ENCODE measurements around the gene SLC23A2.
"Not testable (repeated sequence)": the region's sequence is repeated elsewhere in the genome, so short reads cannot be mapped to it uniquely, and the experiment has no call there.

SLC23A2 gene

GRCh38 chr20:5008759-5009158 is 7.4 kb upstream of the SLC23A2 start:
- no peak overlapping the region for H3K27ac ChIP-seq (ENCODE audit: low read depth, low read length)
- H3K27me3 ChIP-seq (ENCODE audit: insufficient read depth, low read length) = no peaks in the 10 kb centered on the region
- no peaks in the 10 kb centered on the region for H3K36me3 ChIP-seq (ENCODE audit: insufficient read depth, low read length)
- H3K79me2 ChIP-seq (ENCODE audit: control insufficient read depth, insufficient read depth, low read length, unreplicated experiment) = no peaks in the 10 kb centered on the region
- H3K4me1 ChIP-seq (ENCODE audit: control insufficient read depth, insufficient read depth, low read length, unreplicated experiment) = no peaks in the 10 kb centered on the region
- no peak overlapping the region for H2AFZ ChIP-seq (ENCODE audit: low read length, unreplicated experiment)
- no peak overlapping the region for H3K4me3 ChIP-seq (ENCODE audit: low read depth, low read length)

GRCh38 chr20:5005326-5005725 is 4.0 kb upstream of the SLC23A2 start:
- Histone ChIP-seq H3K27ac (ENCODE audit: low read depth, low read length) (no peak overlapping the region), H2AFZ (ENCODE audit: low read length, unreplicated experiment) (no peak overlapping the region), H3K36me3 (ENCODE audit: insufficient read depth, low read length) (no peaks in the 10 kb centered on the region), H3K4me1 (ENCODE audit: control insufficient read depth, insufficient read depth, low read length, unreplicated experiment) (peaks cover 2% of the 10 kb centered on the region), H3K4me3 (ENCODE audit: low read depth, low read length) (no peak overlapping the region), H3K27me3 (ENCODE audit: insufficient read depth, low read length) (no peaks in the 10 kb centered on the region), H3K79me2 (ENCODE audit: control insufficient read depth, insufficient read depth, low read length, unreplicated experiment) (peaks cover 4% of the 10 kb centered on the region)

DNA sequence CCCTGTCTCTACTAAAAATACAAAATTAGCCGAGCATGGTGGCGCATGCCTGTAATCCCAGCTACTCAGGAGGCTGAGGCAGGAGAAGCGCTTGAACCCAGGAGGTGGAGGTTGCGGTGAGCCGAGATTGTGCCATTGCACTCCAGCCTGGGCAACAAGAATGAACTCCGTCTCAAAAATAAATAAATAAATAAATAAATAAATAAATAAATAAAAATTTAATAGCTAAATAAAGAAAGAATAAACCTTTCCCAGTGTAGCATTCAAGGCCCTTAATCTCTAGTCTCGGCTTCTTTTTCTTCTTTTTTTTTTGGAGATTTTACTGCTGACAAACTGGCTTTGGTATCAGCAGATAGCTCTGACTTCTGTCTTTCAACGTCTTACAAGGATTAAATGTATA is 3.5 kb upstream of the SLC23A2 start:
- H3K4me3 ChIP-seq (ENCODE audit: low read depth, low read length); H2AFZ ChIP-seq (ENCODE audit: low read length, unreplicated experiment); H3K27me3 ChIP-seq (ENCODE audit: insufficient read depth, low read length); H3K27ac ChIP-seq (ENCODE audit: low read depth, low read length); H3K36me3 ChIP-seq (ENCODE audit: insufficient read depth, low read length); H3K79me2 ChIP-seq (ENCODE audit: control insufficient read depth, insufficient read depth, low read length, unreplicated experiment); H3K4me1 ChIP-seq (ENCODE audit: control insufficient read depth, insufficient read depth, low read length, unreplicated experiment): not testable (repeated sequence)

GRCh38 chr20:5003626-5004025 is 2.3 kb upstream of the SLC23A2 start:
- Histone ChIP-seq H3K79me2 (ENCODE audit: control insufficient read depth, insufficient read depth, low read length, unreplicated experiment) (peaks cover 20% of the 10 kb centered on the region), H3K27ac (ENCODE audit: low read depth, low read length) (no peak overlapping the region), H3K4me1 (ENCODE audit: control insufficient read depth, insufficient read depth, low read length, unreplicated experiment) (peaks cover 9% of the 10 kb centered on the region), H3K4me3 (ENCODE audit: low read depth, low read length) (no peak overlapping the region), H3K36me3 (ENCODE audit: insufficient read depth, low read length) (no peaks in the 10 kb centered on the region), H2AFZ (ENCODE audit: low read length, unreplicated experiment) (no peak overlapping the region), H3K27me3 (ENCODE audit: insufficient read depth, low read length) (no peaks in the 10 kb centered on the region)

GRCh38 chr20:5002077-5002413 is 735 bp upstream of the SLC23A2 start:
- H3K27ac ChIP-seq (ENCODE audit: low read depth, low read length) = no peak overlapping the region
- peak overlapping the region; percentile 83 for H3K4me3 ChIP-seq (ENCODE audit: low read depth, low read length)
- no peaks in the 10 kb centered on the region for H3K27me3 ChIP-seq (ENCODE audit: insufficient read depth, low read length)
- peaks cover 32% of the 10 kb centered on the region for H3K79me2 ChIP-seq (ENCODE audit: control insufficient read depth, insufficient read depth, low read length, unreplicated experiment)
- H3K36me3 ChIP-seq (ENCODE audit: insufficient read depth, low read length) = no peaks in the 10 kb centered on the region
- peaks cover 9% of the 10 kb centered on the region for H3K4me1 ChIP-seq (ENCODE audit: control insufficient read depth, insufficient read depth, low read length, unreplicated experiment)
- peak overlapping the region; percentile 95 for H2AFZ ChIP-seq (ENCODE audit: low read length, unreplicated experiment)

DNA sequence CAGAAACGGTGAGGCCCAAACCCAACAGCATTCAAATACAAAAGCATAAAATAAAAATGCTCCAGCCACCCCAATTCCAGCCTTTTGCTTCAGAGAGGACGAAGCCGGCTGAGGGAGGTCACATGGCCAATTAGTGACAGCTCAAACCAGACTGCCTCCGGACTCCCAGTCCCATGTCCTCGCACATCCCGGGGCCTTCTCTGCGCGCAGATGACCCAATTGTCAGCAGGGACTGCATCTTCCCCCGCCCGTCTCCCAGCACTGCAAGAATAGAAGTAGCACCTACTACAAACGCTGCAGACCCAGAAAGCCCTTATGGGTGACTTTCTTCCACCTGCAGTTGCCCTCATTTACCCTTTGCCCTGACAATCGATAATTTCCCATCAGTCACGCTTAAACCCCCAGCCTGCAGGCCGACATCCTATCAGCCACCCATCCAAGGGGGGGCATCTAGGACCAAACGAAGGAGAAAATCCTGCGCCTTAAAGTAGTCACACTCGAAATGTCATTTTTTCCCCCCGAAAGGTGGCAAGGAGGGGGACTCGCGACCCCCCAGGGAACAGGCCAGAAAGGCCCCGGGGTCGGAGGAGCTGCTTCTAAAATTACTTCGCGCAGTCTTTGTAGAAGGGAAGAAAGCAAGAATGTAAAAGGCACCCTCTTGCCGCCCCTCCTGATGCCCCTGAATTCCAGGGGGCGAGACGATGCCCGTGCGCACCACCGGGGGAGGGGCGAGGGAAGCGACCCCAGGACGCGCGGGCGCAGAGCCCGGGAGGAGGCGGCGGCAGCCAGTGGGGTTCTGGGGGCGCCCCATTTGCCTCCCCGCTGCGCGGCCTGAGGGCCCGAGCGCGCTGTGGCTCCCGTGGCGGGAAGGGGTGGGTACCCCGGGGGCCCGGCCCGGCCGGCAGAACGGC is 792 bp downstream of the SLC23A2 start:
- Histone ChIP-seq H3K4me3 (ENCODE audit: low read depth, low read length) (peak overlapping the region; percentile 83), H3K79me2 (ENCODE audit: control insufficient read depth, insufficient read depth, low read length, unreplicated experiment) (peaks cover 44% of the 10 kb centered on the region), H3K27ac (ENCODE audit: low read depth, low read length) (no peak overlapping the region), H2AFZ (ENCODE audit: low read length, unreplicated experiment) (peak overlapping the region; percentile 91), H3K27me3 (ENCODE audit: insufficient read depth, low read length) (no peaks in the 10 kb centered on the region), H3K4me1 (ENCODE audit: control insufficient read depth, insufficient read depth, low read length, unreplicated experiment) (peaks cover 9% of the 10 kb centered on the region), H3K36me3 (ENCODE audit: insufficient read depth, low read length) (no peaks in the 10 kb centered on the region)

- H2AFZ ChIP-seq (ENCODE audit: low read length, unreplicated experiment) = no peak overlapping the region
- peak overlapping the region; percentile 83 for H3K4me3 ChIP-seq (ENCODE audit: low read depth, low read length)
- H3K36me3 ChIP-seq (ENCODE audit: insufficient read depth, low read length) = no peaks in the 10 kb centered on the region
- H3K79me2 ChIP-seq (ENCODE audit: control insufficient read depth, insufficient read depth, low read length, unreplicated experiment) = peaks cover 50% of the 10 kb centered on the region
- peaks cover 9% of the 10 kb centered on the region for H3K4me1 ChIP-seq (ENCODE audit: control insufficient read depth, insufficient read depth, low read length, unreplicated experiment)
- H3K27ac ChIP-seq (ENCODE audit: low read depth, low read length) = no peak overlapping the region
- H3K27me3 ChIP-seq (ENCODE audit: insufficient read depth, low read length) = no peaks in the 10 kb centered on the region
These were observed 1.5 kb downstream of the SLC23A2 start for GRCh38 chr20:4999788-5000187.

GRCh38 chr20:4998160-4998651 is 3.1 kb downstream of the SLC23A2 start:
- Histone ChIP-seq H3K79me2 (ENCODE audit: control insufficient read depth, insufficient read depth, low read length, unreplicated experiment) (peaks cover 55% of the 10 kb centered on the region), H3K36me3 (ENCODE audit: insufficient read depth, low read length) (no peaks in the 10 kb centered on the region), H2AFZ (ENCODE audit: low read length, unreplicated experiment) (no peak overlapping the region), H3K27me3 (ENCODE audit: insufficient read depth, low read length) (no peaks in the 10 kb centered on the region), H3K27ac (ENCODE audit: low read depth, low read length) (no peak overlapping the region), H3K4me1 (ENCODE audit: control insufficient read depth, insufficient read depth, low read length, unreplicated experiment) (peaks cover 9% of the 10 kb centered on the region), H3K4me3 (ENCODE audit: low read depth, low read length) (no peak overlapping the region)

DNA sequence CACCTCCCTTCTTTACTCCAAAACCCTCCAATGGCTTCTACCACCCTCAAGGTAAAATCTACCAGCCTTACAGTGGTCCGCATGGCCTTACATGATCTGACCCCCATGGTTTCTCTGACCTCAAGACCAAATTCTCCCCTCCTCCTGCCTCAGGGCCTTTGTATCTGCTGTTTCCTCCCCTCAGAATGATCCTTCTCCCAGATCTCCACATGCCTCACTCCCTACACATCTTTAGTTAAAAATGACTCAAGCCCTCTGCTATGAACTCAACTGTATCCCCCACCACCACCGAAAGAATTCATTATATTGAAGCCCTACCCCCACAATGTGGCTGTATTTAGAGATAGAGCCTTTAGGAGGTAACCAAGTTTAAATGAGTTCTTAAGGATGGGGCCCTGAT is 4.1 kb downstream of the SLC23A2 start:
- Histone ChIP-seq H3K4me3 (ENCODE audit: low read depth, low read length) (no peak overlapping the region), H3K27ac (ENCODE audit: low read depth, low read length) (no peak overlapping the region), H3K27me3 (ENCODE audit: insufficient read depth, low read length) (no peaks in the 10 kb centered on the region), H3K36me3 (ENCODE audit: insufficient read depth, low read length) (no peaks in the 10 kb centered on the region), H3K79me2 (ENCODE audit: control insufficient read depth, insufficient read depth, low read length, unreplicated experiment) (peaks cover 57% of the 10 kb centered on the region), H3K4me1 (ENCODE audit: control insufficient read depth, insufficient read depth, low read length, unreplicated experiment) (peaks cover 9% of the 10 kb centered on the region), H2AFZ (ENCODE audit: low read length, unreplicated experiment) (no peak overlapping the region)

- no peak overlapping the region for H2AFZ ChIP-seq (ENCODE audit: low read length, unreplicated experiment)
- H3K27me3 ChIP-seq (ENCODE audit: insufficient read depth, low read length) = no peaks in the 10 kb centered on the region
- H3K4me1 ChIP-seq (ENCODE audit: control insufficient read depth, insufficient read depth, low read length, unreplicated experiment) = peaks cover 7% of the 10 kb centered on the region
- peaks cover 24% of the 10 kb centered on the region for H3K79me2 ChIP-seq (ENCODE audit: control insufficient read depth, insufficient read depth, low read length, unreplicated experiment)
- 0 out of 2 replicates have a peak, but pooled peaks cover 3% of the 10 kb centered on the region for H3K36me3 ChIP-seq (ENCODE audit: insufficient read depth, low read length)
- H3K27ac ChIP-seq (ENCODE audit: low read depth, low read length) = no peak overlapping the region
- H3K4me3 ChIP-seq (ENCODE audit: low read depth, low read length) = no peak overlapping the region
These were observed 11.7 kb downstream of the SLC23A2 start for GRCh38 chr20:4989570-4989969.

DNA sequence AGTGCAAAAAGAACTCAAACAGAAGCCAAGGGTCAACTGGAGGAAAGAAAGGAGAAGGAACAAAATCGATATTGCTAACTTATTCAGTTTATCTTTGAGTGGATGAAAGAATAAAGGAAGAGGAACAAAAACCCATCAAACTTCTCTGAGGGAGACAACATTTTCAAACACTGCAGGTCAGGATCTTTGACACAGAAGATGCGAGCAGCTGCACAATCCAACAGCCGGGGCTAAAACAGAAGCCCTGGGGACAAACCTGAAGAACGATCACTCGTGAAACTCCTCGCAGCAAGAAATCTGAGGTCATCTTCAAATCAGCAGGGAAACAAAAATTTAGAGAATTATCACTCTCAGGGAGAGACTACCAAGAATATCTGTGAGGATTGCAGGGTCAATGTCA is 14.2 kb downstream of the SLC23A2 start:
- Histone ChIP-seq H3K79me2 (ENCODE audit: control insufficient read depth, insufficient read depth, low read length, unreplicated experiment) (peaks cover 23% of the 10 kb centered on the region), H3K4me3 (ENCODE audit: low read depth, low read length) (no peak overlapping the region), H3K27me3 (ENCODE audit: insufficient read depth, low read length) (no peaks in the 10 kb centered on the region), H3K27ac (ENCODE audit: low read depth, low read length) (no peak overlapping the region), H3K36me3 (ENCODE audit: insufficient read depth, low read length) (0 out of 2 replicates have a peak, but pooled peaks cover 3% of the 10 kb centered on the region), H3K4me1 (ENCODE audit: control insufficient read depth, insufficient read depth, low read length, unreplicated experiment) (peaks cover 7% of the 10 kb centered on the region), H2AFZ (ENCODE audit: low read length, unreplicated experiment) (no peak overlapping the region)

Measured in ACC112 (cell line).